GM21786 (cell line): Measurements from ENCODE around the gene ADAMTS14.
"Not testable (repeated sequence)": the region's sequence is repeated elsewhere in the genome, so short reads cannot be mapped to it uniquely, and the experiment has no call there.

Experiments
- ATAC-seq: cut with Tn5 transposase; IDR thresholded peaks from one replicate; pipeline ENCODE4 v1.9.1; 2021; ENCODE audit not compliant: unreplicated experiment

The ADAMTS14 gene

DNA sequence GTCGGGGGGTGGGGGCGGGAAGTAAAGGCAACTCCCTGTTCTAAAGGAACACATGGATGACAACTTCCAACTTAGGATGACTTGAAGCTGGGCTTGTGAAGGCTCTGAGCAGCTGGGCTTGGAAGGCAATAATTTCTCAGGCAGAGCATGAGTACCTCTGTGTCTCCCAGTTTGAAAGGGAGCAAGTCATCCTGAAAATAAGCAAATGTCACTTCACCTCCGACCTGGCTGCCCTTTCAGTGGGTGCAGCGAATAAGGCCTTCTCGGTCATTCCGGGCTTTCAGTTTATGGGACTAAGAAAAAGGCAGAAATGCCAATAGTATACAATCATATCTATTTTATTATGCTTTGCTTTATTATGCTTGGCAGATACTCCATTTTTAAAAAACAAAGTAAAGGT is 15.3 kb upstream of the ADAMTS14 start:
- no peak for ATAC-seq

DNA sequence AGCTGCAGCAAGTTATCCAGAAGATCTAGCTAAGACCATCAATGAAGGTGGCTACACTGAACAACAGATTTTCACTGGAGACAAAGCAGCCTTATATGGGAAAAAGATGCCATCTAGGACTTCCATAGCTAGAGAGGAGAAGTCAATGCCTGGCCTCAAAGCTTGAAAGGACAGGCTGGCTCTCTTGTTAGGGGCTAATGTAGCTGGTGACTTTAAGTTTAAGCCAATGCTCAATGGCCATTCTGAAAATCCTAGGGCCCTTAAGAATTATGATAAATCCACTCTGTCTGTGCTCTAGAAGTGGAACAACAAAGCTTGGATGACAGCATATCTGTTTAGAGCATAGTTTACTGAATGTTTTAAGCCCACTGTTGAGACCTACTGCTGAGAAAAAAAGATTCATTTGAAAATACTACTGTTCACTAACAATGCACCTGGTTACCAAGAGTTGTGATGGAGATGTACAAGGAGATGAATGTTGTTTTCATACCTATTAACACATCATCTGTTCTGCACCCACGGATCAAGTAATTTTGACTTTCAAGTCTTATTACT is 13.6 kb upstream of the ADAMTS14 start:
- no peak for ATAC-seq

DNA sequence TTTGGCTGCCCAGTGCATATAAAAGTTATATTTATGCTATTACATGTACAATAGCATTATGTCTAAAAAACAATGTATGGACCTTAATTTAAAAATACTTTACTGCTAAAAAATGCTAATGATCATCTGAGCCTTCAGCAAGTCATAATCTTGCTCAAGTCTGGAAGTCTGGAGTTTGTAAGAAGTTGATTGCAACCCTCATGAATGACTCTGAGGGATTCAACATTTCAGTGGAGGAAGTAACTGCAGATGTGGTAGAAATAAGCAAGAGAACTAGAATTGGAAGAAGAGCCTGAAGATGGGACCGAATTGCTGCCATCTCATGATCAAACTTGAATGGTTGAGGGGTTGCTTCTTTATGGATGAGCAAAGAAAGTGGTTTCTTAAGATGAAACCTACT is 13.0 kb upstream of the ADAMTS14 start:
- no peak for ATAC-seq

DNA sequence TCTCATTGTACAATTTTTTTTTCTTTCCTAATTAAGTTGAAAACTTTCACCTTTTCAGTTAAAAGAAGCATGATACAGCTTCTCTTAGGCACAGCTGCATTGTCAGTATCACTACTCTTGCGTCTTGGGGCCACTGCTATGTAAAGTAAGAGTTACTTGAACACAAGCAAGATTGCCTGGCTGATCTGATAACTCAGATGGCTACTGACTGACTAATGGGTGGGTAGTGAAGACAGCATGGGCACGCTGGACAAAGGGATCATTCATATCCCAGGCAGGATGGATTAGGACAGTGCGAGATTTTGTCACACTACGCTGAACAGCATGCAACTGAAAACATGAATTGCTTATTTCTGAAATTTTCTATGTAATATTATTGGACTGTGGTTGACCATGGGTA is 11.6 kb upstream of the ADAMTS14 start:
- ATAC-seq: no peak

GRCh38 chr10:70661623-70662361 is 10.5 kb upstream of the ADAMTS14 start:
- no peak for ATAC-seq

DNA sequence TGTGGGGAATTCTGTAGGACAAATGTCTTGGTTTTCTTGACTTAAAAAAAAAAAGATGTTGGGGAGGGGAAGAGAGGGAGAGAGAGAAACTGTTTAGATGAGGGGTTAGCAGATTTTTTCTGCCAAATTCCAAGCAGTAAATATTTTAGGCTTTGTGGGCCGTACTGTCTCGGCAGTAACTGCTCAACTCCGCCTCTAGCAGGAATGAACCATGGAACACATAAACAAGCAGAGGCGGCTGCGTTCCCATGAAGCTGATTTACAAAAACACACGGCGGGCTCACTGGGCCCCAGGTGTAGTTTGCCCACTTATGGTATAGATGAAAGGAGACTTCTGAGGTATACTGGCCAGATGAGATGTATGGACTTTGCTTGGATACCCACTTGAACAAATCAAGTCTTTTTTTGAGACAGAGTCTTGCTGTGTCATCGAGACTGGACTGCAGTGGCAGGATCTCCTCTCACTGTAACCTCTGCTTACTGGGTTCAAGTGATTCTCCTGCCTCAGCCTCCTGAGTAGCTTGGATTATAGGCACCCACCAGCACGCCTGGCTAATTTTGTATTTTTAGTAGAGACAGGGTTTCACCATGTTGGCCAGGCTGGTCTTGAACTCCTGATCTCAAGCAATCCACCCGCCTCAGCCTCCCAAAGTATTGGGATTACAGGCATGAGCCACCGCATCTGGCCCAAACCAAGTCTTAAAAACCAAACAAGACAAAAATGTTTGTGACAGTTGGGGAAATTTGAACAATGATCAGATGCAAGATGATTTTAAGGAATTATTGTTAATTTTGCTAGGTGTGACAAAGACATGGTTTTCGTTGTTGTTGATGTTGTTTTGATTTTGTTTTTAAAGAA is 9.7 kb upstream of the ADAMTS14 start:
- ATAC-seq: no peak

GRCh38 chr10:70663458-70664409 is 8.6 kb upstream of the ADAMTS14 start:
- ATAC-seq: not testable (repeated sequence)

DNA sequence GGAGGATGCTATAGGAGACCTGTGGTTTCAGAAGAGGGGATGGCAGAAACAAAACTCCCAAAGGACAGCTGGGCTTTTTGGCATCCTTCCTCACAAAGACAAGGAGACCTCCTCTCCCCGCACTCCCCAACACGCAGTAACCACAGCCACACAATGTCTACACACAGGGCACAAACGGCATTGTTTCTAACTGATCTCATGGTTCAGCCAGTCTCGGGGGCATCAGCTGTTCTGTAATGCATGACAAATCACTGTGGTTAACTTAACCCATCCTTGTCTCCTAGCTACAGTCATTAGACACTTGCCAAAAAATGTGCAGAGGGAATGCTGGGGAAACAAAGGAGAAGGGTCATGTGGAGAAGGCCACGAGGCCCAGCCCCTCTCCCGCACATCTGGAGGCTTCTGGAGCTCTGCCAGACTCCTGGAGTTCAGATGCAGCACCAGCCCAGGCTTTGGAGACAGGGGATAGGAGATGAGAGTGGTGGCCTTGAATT is 7.6 kb upstream of the ADAMTS14 start:
- no peak for ATAC-seq

DNA sequence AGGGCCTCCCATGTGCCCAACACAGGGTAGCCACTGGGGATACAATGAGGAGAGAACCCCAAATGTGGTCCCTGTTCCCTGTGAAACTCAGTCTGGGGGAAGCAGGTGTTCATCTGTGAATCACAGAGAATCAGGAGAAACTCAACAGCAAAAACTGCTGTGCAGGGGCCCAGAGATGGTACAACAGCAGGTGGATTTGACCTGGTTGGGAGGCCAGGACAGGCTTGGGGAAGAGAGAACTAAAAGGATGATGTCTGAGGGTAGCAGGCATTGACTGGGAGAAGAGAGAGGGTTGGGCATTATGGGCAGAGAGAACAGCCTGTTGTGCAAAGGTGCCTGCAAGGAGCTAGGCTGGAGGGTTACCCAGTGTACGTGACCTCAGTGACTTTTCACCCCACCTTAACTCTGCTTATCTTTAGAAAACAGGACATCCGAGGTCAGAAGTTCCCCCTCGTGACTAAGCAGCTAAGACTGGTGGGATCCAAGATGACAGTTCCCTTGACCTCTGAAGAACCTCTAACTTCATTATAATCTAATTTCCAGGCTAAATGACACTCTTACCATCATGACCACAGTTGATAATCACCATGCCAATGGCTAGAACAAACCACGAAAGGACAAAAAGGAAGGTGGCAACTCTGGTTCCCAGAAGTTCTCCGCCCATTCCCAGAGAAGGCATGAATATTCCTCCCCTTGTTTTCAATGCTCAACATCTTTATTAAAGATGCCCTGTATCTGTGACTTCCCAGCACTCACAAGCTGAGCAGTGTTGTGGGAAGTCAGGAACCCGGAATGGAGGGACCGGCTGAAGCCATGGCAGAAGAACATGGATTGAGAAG is 5.1 kb upstream of the ADAMTS14 start:
- ATAC-seq: no peak

- ATAC-seq: not testable (repeated sequence)
Observed at GRCh38 chr10:70667818-70668217, 4.5 kb upstream of the ADAMTS14 start.

- no peak for ATAC-seq
Observed at GRCh38 chr10:70668454-70668970, 3.8 kb upstream of the ADAMTS14 start.

GRCh38 chr10:70669015-70669414 is 3.3 kb upstream of the ADAMTS14 start:
- ATAC-seq: no peak

GRCh38 chr10:70669732-70670317 is 2.5 kb upstream of the ADAMTS14 start:
- ATAC-seq: no peak

- no peak for ATAC-seq
Observed at GRCh38 chr10:70671619-70672164, 614 bp upstream of the ADAMTS14 start.

DNA sequence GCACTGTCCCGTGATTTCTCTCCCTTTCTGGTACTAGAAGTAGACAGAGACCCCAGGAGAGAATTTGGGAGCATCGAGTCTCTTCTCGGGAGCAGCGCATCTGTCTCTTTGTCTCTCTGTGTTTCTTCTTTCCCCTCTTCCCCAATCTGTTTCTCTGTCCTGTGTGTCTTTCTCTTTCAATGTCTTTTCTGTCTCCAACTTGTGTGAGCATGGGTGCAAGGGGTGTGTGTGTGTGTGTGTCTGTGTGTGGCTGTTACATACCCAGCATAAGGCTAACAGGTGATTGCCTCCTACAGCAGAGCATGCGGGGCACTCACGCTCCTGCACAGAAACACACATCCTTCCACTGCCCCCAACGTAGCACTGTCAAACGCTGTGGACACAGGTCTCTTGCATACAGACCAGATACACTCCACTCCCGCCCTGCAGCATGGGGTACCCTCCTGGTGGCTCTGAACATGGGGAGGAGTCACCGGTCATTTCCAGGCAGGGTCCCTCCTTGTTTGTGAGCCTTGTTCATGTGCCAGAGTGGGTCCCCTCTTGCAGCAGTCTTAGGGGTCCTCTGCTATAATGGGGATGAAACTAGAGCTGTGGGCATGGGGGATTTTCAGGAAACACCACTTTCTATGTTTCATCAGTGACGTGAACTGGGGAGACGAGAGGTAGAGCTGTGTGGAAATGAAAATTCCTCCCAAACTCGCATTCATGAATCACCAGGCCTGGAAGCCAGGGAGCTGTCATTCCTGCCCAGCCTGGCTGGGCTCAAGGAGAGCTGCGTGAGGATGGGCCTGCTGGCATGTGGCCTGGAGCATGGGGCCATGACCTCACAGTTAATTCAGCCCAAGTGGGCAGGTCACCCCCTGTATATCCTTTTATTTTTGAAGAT is 980 bp downstream of the ADAMTS14 start:
- no peak for ATAC-seq

DNA sequence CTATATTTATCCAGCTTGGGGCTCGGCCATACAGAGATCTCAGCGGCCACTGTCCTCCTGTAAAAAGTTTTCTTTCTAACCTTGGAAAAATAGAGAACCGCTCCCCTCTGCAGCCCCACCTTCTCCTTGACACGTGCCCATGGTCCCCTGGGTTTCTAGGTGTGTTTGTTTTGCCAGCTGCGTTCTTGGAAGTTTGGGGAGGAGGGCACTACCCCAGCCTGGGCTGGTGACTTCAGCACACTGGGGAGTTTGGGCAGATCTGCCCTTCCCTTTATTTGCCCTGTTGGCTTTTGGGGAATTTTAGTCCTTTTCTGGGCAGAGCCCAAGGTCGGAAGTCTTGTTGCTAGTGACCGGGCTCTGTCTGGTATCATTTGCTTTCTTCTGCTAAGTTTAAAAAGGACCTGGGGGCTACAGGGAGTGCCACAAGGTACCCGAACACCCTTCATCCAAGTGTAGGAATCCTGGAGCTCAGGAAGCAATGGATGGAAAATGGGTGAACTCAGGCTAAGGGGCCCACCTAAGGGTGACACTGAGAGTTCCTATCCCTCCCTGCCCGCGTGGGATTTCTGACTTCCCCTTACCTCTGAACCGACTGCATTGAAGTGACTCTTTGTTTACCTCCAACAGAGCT is 1.7 kb downstream of the ADAMTS14 start:
- no peak for ATAC-seq
